DND-41 (cell line): ENCODE measurements around the gene PACRG.

Source experiments
- CTCF ChIP-seq: IDR thresholded peaks from 2 replicates; pipeline ENCODE4 v1.5.1; 2012; ENCODE audit warnings: borderline replicate concordance, low read length, moderate library complexity, mild to moderate bottlenecking; ENCODE audit not compliant: poor library complexity, severe bottlenecking; ENCODE audit errors: extremely low read depth
- EZH2 ChIP-seq: IDR thresholded peaks from 3 replicates; pipeline ENCODE4 v1.6.1; 2012; ENCODE audit warnings: borderline replicate concordance, low read depth, mild to moderate bottlenecking, moderate library complexity, low read length, inconsistent platforms; ENCODE audit not compliant: severe bottlenecking

DNA sequence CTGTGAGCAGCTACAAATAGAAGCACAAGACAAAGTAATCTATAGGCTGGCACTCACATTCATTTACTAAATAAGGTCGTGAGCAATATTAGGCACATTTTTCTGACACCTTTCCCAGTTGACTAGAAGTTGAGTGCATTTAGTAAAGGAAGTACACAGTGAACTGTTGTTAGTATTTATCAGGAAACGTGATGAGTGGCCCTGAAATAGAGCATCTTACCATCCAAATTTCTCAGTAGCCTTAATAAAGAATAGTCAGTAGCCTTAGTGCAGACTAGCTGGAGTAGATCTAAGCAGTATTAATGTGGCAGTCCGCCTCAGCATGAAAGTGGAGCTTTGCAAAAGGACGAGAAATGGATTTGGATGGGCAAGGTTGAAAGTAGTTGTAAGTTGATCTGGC, 481.2 kb downstream of the PACRG start:
- TF ChIP-seq CTCF (no peak), EZH2 (no peak)
